AG10803 (cell line): ENCODE measurements around the gene GAS2L1.
"Not testable (repeated sequence)": the region's sequence is repeated elsewhere in the genome, so short reads cannot be mapped to it uniquely, and the experiment has no call there.

ENCODE experiments used
- DNase-seq: peaks from one replicate; pipeline ENCODE4 v3.0.0; 2010; ENCODE audit warnings: low read depth
- H3K4me3 ChIP-seq: 2 replicates; pipeline ENCODE4 v1.5.1; 2011; ENCODE audit warnings: mild to moderate bottlenecking, low read length, control low read depth
- CTCF ChIP-seq: conservative IDR thresholded peaks from 2 replicates; pipeline ENCODE4 v1.5.1; 2011; ENCODE audit warnings: mild to moderate bottlenecking, low read length, control low read depth, inconsistent platforms

The GAS2L1 gene

DNA sequence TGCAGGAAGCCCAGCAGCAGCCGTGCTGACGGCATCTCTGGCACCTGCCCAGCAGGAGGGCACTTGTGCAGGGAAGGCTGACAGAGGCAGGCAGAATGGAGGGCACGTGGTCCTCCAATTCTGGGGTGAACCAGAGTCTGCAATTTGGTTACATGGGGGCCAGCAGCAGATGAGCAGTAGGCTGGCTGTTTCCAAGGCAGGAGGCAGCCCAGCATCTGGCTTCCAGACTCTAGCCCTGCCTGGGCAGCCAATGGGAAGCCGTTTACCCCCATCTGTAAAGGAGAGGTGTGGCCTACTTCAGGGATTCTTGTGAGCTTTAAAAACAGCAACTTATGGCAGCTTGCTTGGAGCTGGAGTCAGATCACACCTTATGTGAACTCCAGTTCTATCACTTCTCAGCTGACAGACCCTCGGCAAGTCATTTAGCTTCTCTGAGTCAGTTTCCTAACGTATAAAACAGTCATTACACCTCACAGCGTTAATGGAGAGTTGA, 36.9 kb downstream of the GAS2L1 start:
- H3K4me3 ChIP-seq, result no peak overlapping the region
- peak; percentile 78 for DNase-seq
- TF ChIP-seq CTCF, result no peak

- H3K4me3 ChIP-seq, result no peak overlapping the region
- DNase-seq, result peak; percentile 95
- TF ChIP-seq CTCF, result no peak
These were observed 37.7 kb downstream of the GAS2L1 start for GRCh38 chr22:29344137-29344536.

DNA sequence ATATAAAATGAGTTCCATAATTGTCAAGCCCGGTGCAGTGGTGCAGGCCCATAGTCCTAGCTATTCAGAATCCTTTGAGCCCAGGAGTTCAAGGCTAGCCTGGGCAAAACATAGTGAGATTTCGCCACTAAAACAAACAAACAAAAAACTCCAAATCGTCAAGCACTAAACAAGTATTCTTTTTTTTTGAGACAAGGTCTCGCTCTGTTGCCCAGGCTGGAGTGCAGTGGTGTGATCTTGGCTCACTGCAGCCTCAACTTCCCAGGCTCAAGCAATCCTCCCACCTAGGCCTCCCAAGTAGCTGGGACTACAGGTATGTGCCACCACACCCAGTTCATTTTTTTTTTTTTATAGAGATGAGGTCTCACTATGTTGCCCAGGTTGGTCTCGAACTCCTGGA, 38.4 kb downstream of the GAS2L1 start:
- H3K4me3 ChIP-seq, DNase-seq: not testable (repeated sequence)

DNA sequence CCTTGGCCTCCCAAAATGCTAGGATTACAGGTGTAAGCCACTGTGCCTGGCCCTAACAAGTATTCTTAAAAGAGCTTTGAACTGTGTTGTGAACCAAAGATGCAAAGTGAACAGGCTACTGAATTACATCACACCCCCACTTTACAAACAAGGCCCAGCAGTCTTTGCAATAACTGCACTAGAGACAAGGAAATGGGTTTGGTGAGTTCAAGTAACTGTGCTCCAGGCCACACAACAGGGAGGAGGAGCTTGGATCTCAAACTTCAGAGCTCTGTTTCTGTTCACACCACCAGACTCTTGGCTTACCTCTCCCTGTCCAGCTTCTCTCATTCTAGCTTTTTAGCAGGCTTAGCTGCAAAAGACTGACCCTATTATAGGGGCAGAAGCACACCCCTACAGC, 39.5 kb downstream of the GAS2L1 start:
- no peak overlapping the region for H3K4me3 ChIP-seq
- TF ChIP-seq CTCF, result no peak

DNA sequence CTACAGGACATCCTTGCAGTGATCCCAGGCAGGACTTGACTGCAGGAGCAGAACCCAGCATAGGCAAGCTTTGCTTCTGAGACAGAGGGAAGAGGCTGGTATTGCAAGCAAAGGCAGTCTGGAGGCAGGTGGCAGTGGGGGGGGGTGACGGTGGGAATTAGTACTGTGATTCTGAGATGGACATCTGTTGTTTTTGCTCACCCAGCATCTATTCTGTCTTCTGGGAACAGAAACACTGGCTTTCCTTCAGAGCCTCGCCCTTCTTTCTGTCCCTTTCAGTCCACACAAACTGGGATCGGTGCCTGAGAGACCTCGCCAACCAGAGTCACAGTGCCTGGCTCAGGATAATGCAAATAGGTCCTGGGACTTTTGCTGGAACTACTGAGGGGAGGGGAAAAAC, 40.2 kb downstream of the GAS2L1 start:
- H3K4me3 ChIP-seq, result no peak overlapping the region
- no peak for TF ChIP-seq CTCF
- DNase-seq, result no peak

More for the DNA sequence above, 39.5 kb downstream of the GAS2L1 start:
- peak; percentile 46 for DNase-seq

- no peak for TF ChIP-seq CTCF
- H3K4me3 ChIP-seq, result no peak overlapping the region
- DNase-seq, result no peak
These were observed 41.6 kb downstream of the GAS2L1 start for GRCh38 chr22:29348041-29348440.

GRCh38 chr22:29348956-29349355, 42.5 kb downstream of the GAS2L1 start:
- no peak for TF ChIP-seq CTCF
- H3K4me3 ChIP-seq, result no peak overlapping the region
- no peak for DNase-seq

DNA sequence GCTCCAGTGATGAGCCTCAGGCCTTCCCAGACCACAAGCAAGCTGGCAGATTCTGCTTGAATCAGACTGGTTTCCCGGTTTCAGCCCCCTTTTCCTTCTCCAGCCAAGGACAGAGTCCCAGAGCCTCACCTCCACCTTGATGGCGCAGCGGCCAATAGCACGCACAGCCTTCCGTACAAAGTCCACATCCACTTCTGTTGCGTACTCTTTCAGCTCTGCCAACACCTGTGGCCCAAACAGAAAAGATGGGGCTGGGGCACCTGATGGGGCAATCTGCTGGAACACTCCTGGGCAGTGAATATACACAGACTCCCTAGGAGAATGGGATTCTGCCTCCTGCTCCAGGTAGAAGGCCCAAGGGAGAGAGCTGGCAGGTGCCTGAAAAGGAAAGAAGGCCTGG, 44.6 kb downstream of the GAS2L1 start:
- TF ChIP-seq CTCF, result no peak
- H3K4me3 ChIP-seq, result no peak overlapping the region
- DNase-seq, result no peak
